K562 (cell line): ENCODE measurements around the gene EMC10. TPM values are rescaled to one million over a fixed set of nuclear protein-coding genes. Genes with fewer than 3 reads are reported as not detected.
A peak's percentile ranks its signal among the peaks of the same experiment; 100 is the strongest.

Source experiments
- ATAC-seq: fragments of 200-7000 bp; cut with Tn5 transposase; 3 replicates; pipeline ENCODE4 v1.9.1; 2020; ENCODE audit warnings: moderate library complexity
- BruUV-seq: library from RNA; stranded (reverse); fragments of 400-500 nt; replicated peaks from 2 replicates; lab custom pipeline; 2021; lab: Mats Ljungman, UMichigan
- CTCF ChIA-PET: fragments of 300-600 bp; formaldehyde crosslinking; extraction: SDS; loops from one replicate; lab custom pipeline; 2021; ENCODE audit warnings: low intra/inter-chr PET ratio; lab: Yijun Ruan, JAX
- POLR2A ChIA-PET: fragments of 300-600, 350-650 bp; sonication (Branson Sonifier 250); formaldehyde crosslinking; extraction: SDS; loops from one replicate; lab custom pipeline; 2021; ENCODE audit warnings: antibody characterized with exemption, inconsistent platforms; lab: Yijun Ruan, JAX
- DNase-seq, 4 experiments: peaks; one replicate each; pipeline versions ENCODE4 v3.0.0 to v3.0.0-alpha.2; 2011 to 2018; ENCODE audit warnings: low spot score in 3 of 4, mixed read lengths in 3 of 4; ENCODE audit errors: extremely low read depth in 1 of 4
- FAIRE-seq: peaks from 2 replicates; lab custom pipeline; 2011; peaks lifted over from hg19 to GRCh38; lab: Jason Lieb, UNC
- H2AFZ ChIP-seq: 2 replicates; pipeline ENCODE4 v1.6.0; 2011; ENCODE audit warnings: low read depth, low read length, control low read depth, inconsistent platforms
- H3K27ac ChIP-seq: fragments of 200-600 bp; 3 replicates; pipeline ENCODE4 v1.8.0; 2011; ENCODE audit warnings: low read depth, mild to moderate bottlenecking, control low read depth, inconsistent platforms, low read length, moderate library complexity, mixed read lengths; ENCODE audit errors: extremely low read depth
- H3K27me3 ChIP-seq, 2 experiments: fragments of 300-600 bp in 1 of 2; 2 replicates in 1 of 2; 3 replicates in 1 of 2; pipeline versions ENCODE4 v1.6.0 to v1.8.0; 2011; ENCODE audit warnings: inconsistent platforms in 2 of 2, low read length in 2 of 2, mild to moderate bottlenecking in 1 of 2, mixed read lengths in 1 of 2, moderate library complexity in 1 of 2; ENCODE audit not compliant: control insufficient read depth in 2 of 2, insufficient read depth in 2 of 2
- H3K36me3 ChIP-seq: fragments of 300-600 bp; 3 replicates; pipeline ENCODE4 v1.8.0; 2011; ENCODE audit warnings: mild to moderate bottlenecking, low read length, inconsistent platforms; ENCODE audit not compliant: control insufficient read depth, insufficient read depth
- H3K4me1 ChIP-seq, 2 experiments: fragments of 200-600 bp in 1 of 2; replicated peaks in 1 of 2; 2 replicates in 1 of 2; 3 replicates in 1 of 2; pipeline versions ENCODE4 v1.5.1 to v1.8.0; 2011; ENCODE audit warnings: inconsistent platforms in 2 of 2, low read length in 2 of 2, mild to moderate bottlenecking in 1 of 2, mixed read lengths in 1 of 2, moderate library complexity in 1 of 2; ENCODE audit not compliant: control insufficient read depth in 2 of 2, insufficient read depth in 2 of 2
- H3K4me2 ChIP-seq: 2 replicates; pipeline ENCODE4 v1.6.1; 2011; ENCODE audit warnings: low read length, control low read depth, inconsistent platforms, mixed read lengths; ENCODE audit not compliant: insufficient read depth
- H3K4me3 ChIP-seq: fragments of 200-600 bp; sonication (generic), shearing (Covaris generic); 2 replicates; pipeline ENCODE4 v1.5.1; 2016; ENCODE audit warnings: control low read depth, inconsistent platforms
- H3K79me2 ChIP-seq: fragments of 200-600 bp; 3 replicates; pipeline ENCODE4 v1.8.0; 2011; ENCODE audit warnings: low read length, inconsistent platforms; ENCODE audit not compliant: control insufficient read depth, insufficient read depth
- H3K9ac ChIP-seq, 2 experiments: 2 replicates each; pipeline versions ENCODE4 v1.6.0 to v1.6.1; 2011; ENCODE audit warnings: low read depth in 2 of 2, low read length in 2 of 2, control low read depth in 1 of 2, inconsistent platforms in 1 of 2, mild to moderate bottlenecking in 1 of 2, mixed read lengths in 1 of 2; ENCODE audit not compliant: insufficient read depth in 1 of 2
- H3K9me1 ChIP-seq: one replicate; pipeline ENCODE4 v1.6.0; 2011; ENCODE audit warnings: inconsistent platforms, mild to moderate bottlenecking, low read length, moderate library complexity; ENCODE audit not compliant: control insufficient read depth, insufficient read depth
- H3K9me3 ChIP-seq: replicated peaks from 2 replicates; pipeline ENCODE4 v1.5.1; 2011; ENCODE audit warnings: low read depth, low read length, inconsistent platforms; ENCODE audit not compliant: control insufficient read depth, insufficient read depth
- H4K20me1 ChIP-seq: replicated peaks from 2 replicates; pipeline ENCODE4 v1.6.1; 2011; ENCODE audit warnings: low read length, inconsistent platforms, mixed read lengths; ENCODE audit not compliant: control insufficient read depth, insufficient read depth
- ILK ChIP-seq: fragments of 450-650 bp; IDR thresholded peaks from 2 replicates; pipeline ENCODE4 v1.6.1; 2016; ENCODE audit warnings: missing genetic modification characterization, low read depth, mild to moderate bottlenecking, missing compliant biosample characterization, moderate library complexity, borderline replicate concordance
- MLX ChIP-seq, 2 experiments: fragments of 450-650 bp in 1 of 2; sonication (generic) in 1 of 2; formaldehyde crosslinking; conservative IDR thresholded peaks; 2 replicates each; pipeline versions ENCODE4 v1.4.0 to v1.8.1; 2020 to 2022; ENCODE audit warnings: mild to moderate bottlenecking in 1 of 2, missing genetic modification reagents in 1 of 2
- POLR2G ChIP-seq: fragments of 200-400 bp; formaldehyde crosslinking; IDR thresholded peaks from 2 replicates; pipeline ENCODE4 v1.6.1; 2017; ENCODE audit warnings: low read depth, mild to moderate bottlenecking, antibody characterized with exemption, low read length, moderate library complexity
- SETDB1 ChIP-seq: IDR thresholded peaks from one replicate; pipeline ENCODE4 v1.6.1; 2012; ENCODE audit warnings: low read length, control low read depth, inconsistent platforms
- SPI1 ChIP-seq: IDR thresholded peaks from 2 replicates; pipeline ENCODE4 v1.6.1; 2011; ENCODE audit warnings: low read depth, low read length, control low read depth, borderline replicate concordance
- ZBTB33 ChIP-seq: sonication (generic); formaldehyde crosslinking; IDR thresholded peaks from 2 replicates; pipeline ENCODE4 v1.8.1; 2023; ENCODE audit warnings: mild to moderate bottlenecking, missing genetic modification reagents
- WGBS: fragments of 100-300 bp; shearing (Covaris generic); methylation state at CpG from one replicate; pipeline ENCODE4 v1.1.6; 2016; ENCODE audit warnings: low coverage, mixed read lengths; ENCODE audit not compliant: insufficient coverage; ENCODE audit errors: missing lambda C conversion rate; 5-methylcytosine and 5-hydroxymethylcytosine counted together
- in situ Hi-C: fragments of 300-500 bp; cut with MboI; formaldehyde crosslinking; loops from 4 replicates; pipeline ENCODE4 v1.15.0; 2018; ENCODE audit warnings: inconsistent platforms, mixed read lengths
- intact Hi-C: fragments of 100-400 bp; cut with micrococcal nuclease; formaldehyde crosslinking; loops from 2 replicates; pipeline ENCODE4 v1.14.2; 2022
- polyA plus RNA-seq, 8 experiments: library from polyadenylated mRNA; depleted of rRNA in 4 of 8; stranded (reverse) in 5 of 8; unstranded in 3 of 8; fragments of >200 nt; fragmentation: Nextera tagmentation in 2 of 8; fragmentation: Illumina TruSeq in 1 of 8; extraction: Ambion mirVana in 2 of 8; extraction: Trizol in 1 of 8; gene quantifications; 2 replicates each; pipeline versions ENCODE4 v1.2.1 to v1.2.3, GENCODE V29; 2011 to 2014; ENCODE audit warnings: inconsistent platforms in 1 of 8, missing spikeins in 1 of 8
- total RNA-seq, 7 experiments: library from RNA; depleted of rRNA in 6 of 7; stranded (reverse); fragments of >200 nt in 6 of 7; fragmentation: Illumina TruSeq in 2 of 7; extraction: Trizol in 2 of 7; gene quantifications; 2 replicates each; pipeline versions ENCODE4 v1.2.1 to v1.2.3, GENCODE V29; 2011 to 2021; ENCODE audit warnings: low replicate concordance in 1 of 7

Gene EMC10
- total and polyA plus RNA-seq, 9 of the 15 experiments (the other 6 are each of a cell fraction or from before 2014, with no cell fraction given), result 1.4 to 46.0 (median 13.1) TPM

GRCh38 chr19:50516964-50517703 lies 40.8 kb downstream of the EMC10 start:
- BruUV-seq, result no TSS peak
- in situ Hi-C loops, result no loop called here
- ATAC-seq (no peak), DNase-seq (no peak), FAIRE-seq (no peak)
- Histone ChIP-seq H3K4me3 (no peak overlapping the region), H3K4me1 (peaks cover 0 to 43% of the 10 kb centered on the region in 2 experiments; a peak in 2 of 5 replicates), H3K9me1 (no peaks in the 10 kb centered on the region), H4K20me1 (no peaks in the 10 kb centered on the region), H3K9me3 (no peaks in the 10 kb centered on the region), H3K27ac (no peak overlapping the region), H2AFZ (no peak overlapping the region), H3K79me2 (no peaks in the 10 kb centered on the region), H3K27me3 (no peaks in the 10 kb centered on the region), H3K4me2 (no peak overlapping the region), H3K9ac (no peak overlapping the region), H3K36me3 (no peaks in the 10 kb centered on the region)
- intact Hi-C loops, result no loop called here
- TF ChIP-seq ILK (tag) (no peak), SPI1 (no peak), MLX (CRISPR knock-in tag; conservative IDR thresholded peaks at IDR 0.05) (no peak)
- ChIA-PET CTCF (no interaction called here), POLR2A (no interaction called here)
- WGBS, result 62% methylated on average over 12 of the region's 53 CpGs

- ATAC-seq, result no peak
- no peak overlapping the region for H3K4me2 ChIP-seq
- H3K27me3 ChIP-seq, result no peaks in the 10 kb centered on the region
- H2AFZ ChIP-seq, result no peak overlapping the region
- H4K20me1 ChIP-seq, result no peaks in the 10 kb centered on the region
- no peak for DNase-seq
- intact Hi-C loops, result no loop called here
- TF ChIP-seq ZBTB33 (peak; percentile 67), SETDB1 (no peak), POLR2G (peak; percentile 19; the same call in 1 of the 2 replicates)
- TF ChIP-seq, all 486 proteins: peak for 2
- no peak for FAIRE-seq
- Histone ChIP-seq H3K9me1 (no peaks in the 10 kb centered on the region), H3K9me3 (no peaks in the 10 kb centered on the region), H3K79me2 (no peaks in the 10 kb centered on the region), H3K4me3 (no peak overlapping the region), H3K9ac (no peak overlapping the region), H3K36me3 (no peaks in the 10 kb centered on the region), H3K4me1 (peaks cover 0 to 37% of the 10 kb centered on the region in 2 experiments; a peak in 2 of 5 replicates), H3K27ac (no peak overlapping the region)
- CTCF ChIA-PET, result no interaction called here
- in situ Hi-C loops, result no loop called here
- BruUV-seq, result no TSS peak
- 77% methylated on average over 6 of the region's 37 CpGs for WGBS
- POLR2A ChIA-PET, result no interaction called here
Observed at GRCh38 chr19:50517704-50518075, 41.4 kb downstream of the EMC10 start.
